ENCODE results near the gene SLC45A2. TPM values are rescaled to one million over a fixed set of nuclear protein-coding genes. Genes with fewer than 3 reads are reported as not detected.

Gene SLC45A2
- total RNA-seq, 3 donors from 2014 or later (not counting 1 experiment from before 2014, with no cell fraction given): not detected

- intact Hi-C loops (cut with micrococcal nuclease): no loop called here
- H3K9me3 Mint-ChIP-seq: no peaks in the 10 kb centered on the region
- Histone ChIP-seq H3K27ac (ENCODE audit: low read length) (no peak overlapping the region), H3K4me1 (ENCODE audit: control insufficient read depth, insufficient read depth, low read length) (no peaks in the 10 kb centered on the region), H3K9me3 (ENCODE audit: control insufficient read depth, insufficient read depth, low read length) (no peaks in the 10 kb centered on the region), H3K27me3 (ENCODE audit: control insufficient read depth, insufficient read depth, low read length) (peaks cover 12% of the 10 kb centered on the region), H3K4me3 (ENCODE audit: low read length) (no peak overlapping the region), H3K36me3 (ENCODE audit: control insufficient read depth, insufficient read depth, low read length) (no peaks in the 10 kb centered on the region)
- DNase-seq (no peak), ATAC-seq (no peak)
- H3K36me3 Mint-ChIP-seq: no peaks in the 10 kb centered on the region
- H3K27ac Mint-ChIP-seq: no peak overlapping the region
- no peak overlapping the region for H3K4me3 Mint-ChIP-seq
- 41% methylated on average over 54 of the region's 54 CpGs for WGBS (ENCODE audit: insufficient coverage)
- no peaks in the 10 kb centered on the region for H3K4me1 Mint-ChIP-seq
- peaks cover 26 to 51% of the 10 kb centered on the region in 2 donors for H3K27me3 Mint-ChIP-seq (ENCODE audit: low read depth in 2 of 2)
- TF ChIP-seq CTCF (IDR thresholded peaks at IDR 0.05): no peak
Measured at GRCh38 chr5:33937017-33937706, 47.3 kb downstream of the SLC45A2 start.

- Mint-ChIP-seq H3K27ac (no peak within 1 kb of the TSS), H3K9me3 (no peaks in the 10 kb centered on the region), H3K4me1 (no peaks in the 10 kb centered on the region), H3K27me3 (ENCODE audit: low read depth in 2 of 2) (peaks cover 27 to 52% of the 10 kb centered on the region in 2 donors), H3K36me3 (no peaks in the 10 kb centered on the region), H3K4me3 (no peak within 1 kb of the TSS)
- Histone ChIP-seq H3K27me3 (ENCODE audit: control insufficient read depth, insufficient read depth, low read length) (peaks cover 12% of the 10 kb centered on the region), H3K36me3 (ENCODE audit: control insufficient read depth, insufficient read depth, low read length) (no peaks in the 10 kb centered on the region), H3K9me3 (ENCODE audit: control insufficient read depth, insufficient read depth, low read length) (no peaks in the 10 kb centered on the region), H3K4me3 (ENCODE audit: low read length) (no peak within 1 kb of the TSS), H3K4me1 (ENCODE audit: control insufficient read depth, insufficient read depth, low read length) (no peaks in the 10 kb centered on the region), H3K27ac (ENCODE audit: low read length) (no peak within 1 kb of the TSS)
- intact Hi-C loops (cut with micrococcal nuclease): no loop called here
- 14% methylated on average over 45 of the region's 45 CpGs for WGBS (ENCODE audit: insufficient coverage)
- ATAC-seq (no peak), DNase-seq (no peak)
- TF ChIP-seq CTCF (IDR thresholded peaks at IDR 0.05): no peak
Measured at GRCh38 chr5:33936381-33937016, 48.0 kb downstream of the SLC45A2 start, which contains the start of gene RXFP3. RXFP3 (plus strand) TSS chr5:33936386; CDS start chr5:33936741, 355 bp downstream.

- H3K9me3 ChIP-seq (ENCODE audit: control insufficient read depth, insufficient read depth, low read length): no peaks in the 10 kb centered on the region
- H3K9me3 Mint-ChIP-seq: no peaks in the 10 kb centered on the region
- no peak overlapping the region for H3K4me3 Mint-ChIP-seq
- H3K27me3 Mint-ChIP-seq (ENCODE audit: low read depth in 2 of 2): peaks cover 29 to 53% of the 10 kb centered on the region in 2 donors
- H3K4me1 ChIP-seq (ENCODE audit: control insufficient read depth, insufficient read depth, low read length): no peaks in the 10 kb centered on the region
- H3K27me3 ChIP-seq (ENCODE audit: control insufficient read depth, insufficient read depth, low read length): peaks cover 12% of the 10 kb centered on the region
- no peak overlapping the region for H3K4me3 ChIP-seq (ENCODE audit: low read length)
- peak in 1 of 2 donors; percentile 50 for DNase-seq
- H3K27ac Mint-ChIP-seq: no peak overlapping the region
- WGBS (ENCODE audit: insufficient coverage): 3% methylated on average over 30 of the region's 30 CpGs
- ATAC-seq: peak in 1 of 3 donors; percentile 58
- no peak for TF ChIP-seq CTCF (IDR thresholded peaks at IDR 0.05)
- intact Hi-C loops (cut with micrococcal nuclease): no loop called here
- H3K4me1 Mint-ChIP-seq: no peaks in the 10 kb centered on the region
- H3K36me3 ChIP-seq (ENCODE audit: control insufficient read depth, insufficient read depth, low read length): no peaks in the 10 kb centered on the region
- no peak overlapping the region for H3K27ac ChIP-seq (ENCODE audit: low read length)
- no peaks in the 10 kb centered on the region for H3K36me3 Mint-ChIP-seq
Measured at GRCh38 chr5:33936004-33936380, 48.5 kb downstream of the SLC45A2 start.

All from natural killer cell (primary cell).